Activated CD8-positive, alpha-beta memory T cell treated with anti-CD3 and anti-CD28 coated beads, Interleukin-2, amount 50 U/mL, for 24 hours (primary cell): ENCODE results near the gene ZPLD1.

Source experiments
- DNase-seq: peaks from one replicate; pipeline ENCODE4 v3.0.0-alpha.2; 2020; ENCODE audit errors: extremely low read depth

The ZPLD1 gene

DNA sequence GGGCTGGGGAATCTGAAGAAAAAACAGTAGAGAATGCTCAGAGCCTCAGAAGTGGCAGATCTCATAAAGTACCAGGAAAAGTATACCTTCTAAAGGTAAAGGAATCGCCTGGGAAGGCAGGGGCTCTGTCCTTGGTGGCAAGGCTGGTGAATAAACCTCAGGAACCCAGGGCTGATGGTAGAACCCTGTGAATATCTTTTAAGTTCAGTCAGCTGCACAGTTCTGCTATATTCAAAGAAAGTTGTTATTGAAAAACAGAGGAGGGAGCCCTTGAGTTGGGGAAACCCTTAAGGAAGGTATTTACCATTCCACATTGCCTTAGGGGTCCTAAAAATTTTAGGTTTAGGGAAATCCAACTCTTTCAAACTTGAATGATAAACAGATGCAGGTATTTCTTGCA is 31.2 kb downstream of the ZPLD1 start:
- no peak for DNase-seq

- no peak for DNase-seq
Observed at GRCh38 chr3:102470066-102470465, 35.3 kb downstream of the ZPLD1 start.

- DNase-seq: no peak
Observed at GRCh38 chr3:102471001-102471400, 36.2 kb downstream of the ZPLD1 start.

GRCh38 chr3:102471491-102471890 is 36.7 kb downstream of the ZPLD1 start:
- DNase-seq: no peak

DNA sequence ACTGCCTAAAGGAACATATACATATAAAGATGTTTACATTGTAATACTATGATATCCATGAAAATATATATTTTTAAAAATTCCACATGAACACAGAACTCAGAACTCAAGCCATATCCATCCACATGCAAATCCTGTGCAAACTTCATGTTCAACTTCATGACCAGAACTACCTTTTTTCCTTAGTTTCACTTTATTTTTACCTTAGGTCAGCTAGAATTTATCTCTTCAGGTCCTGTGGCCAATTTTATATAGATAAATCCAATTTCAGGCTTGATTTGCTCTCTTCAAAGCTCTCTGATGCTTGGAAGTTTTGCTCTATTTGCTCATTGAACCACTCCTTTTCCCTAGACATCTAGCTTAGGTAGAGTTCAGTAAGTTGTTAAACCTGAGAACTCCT is 38.8 kb downstream of the ZPLD1 start:
- DNase-seq: no peak

DNA sequence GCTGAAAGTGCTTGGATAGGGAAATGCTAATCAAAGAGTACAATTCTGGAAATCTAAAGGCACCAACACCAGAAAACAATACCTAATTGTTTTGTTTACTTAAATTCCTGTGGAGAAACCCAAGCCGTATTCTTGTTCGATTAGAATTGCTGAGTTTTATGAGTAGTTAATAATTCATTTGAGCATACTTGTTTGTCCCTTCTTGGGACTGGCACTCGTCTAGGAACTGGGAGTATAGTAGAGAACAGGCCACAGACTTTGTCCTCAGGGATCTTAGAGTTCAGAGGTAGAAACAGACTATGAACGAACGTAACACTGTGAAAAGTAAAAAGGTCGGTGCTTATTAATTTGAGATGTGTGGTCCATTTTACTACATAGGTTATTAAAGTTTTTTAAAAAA is 39.4 kb downstream of the ZPLD1 start:
- no peak for DNase-seq

- no peak for DNase-seq
Observed at GRCh38 chr3:102476198-102476597, 41.4 kb downstream of the ZPLD1 start.

GRCh38 chr3:102478160-102478559 is 43.3 kb downstream of the ZPLD1 start:
- no peak for DNase-seq

DNA sequence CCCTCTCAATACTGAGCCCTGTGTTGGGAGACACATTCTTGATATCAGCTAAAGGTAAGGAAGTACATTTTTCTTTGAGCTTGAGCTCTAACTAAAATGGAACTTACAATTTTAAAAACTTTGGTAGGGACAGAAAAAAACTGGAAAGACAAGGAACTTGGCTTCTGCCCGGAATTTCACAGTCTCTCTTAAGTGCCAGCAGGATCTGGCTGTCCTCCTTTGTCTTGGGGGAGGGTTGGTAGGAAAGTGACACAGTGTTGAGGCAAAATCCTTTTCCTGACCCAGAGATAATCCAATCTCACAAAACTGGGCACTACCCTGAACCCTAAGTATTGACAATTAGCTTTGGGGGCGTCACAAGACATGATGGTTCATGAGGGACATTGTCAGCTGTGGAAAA is 45.3 kb downstream of the ZPLD1 start:
- no peak for DNase-seq

- DNase-seq: no peak
Observed at GRCh38 chr3:102481050-102481449, 46.2 kb downstream of the ZPLD1 start.

DNA sequence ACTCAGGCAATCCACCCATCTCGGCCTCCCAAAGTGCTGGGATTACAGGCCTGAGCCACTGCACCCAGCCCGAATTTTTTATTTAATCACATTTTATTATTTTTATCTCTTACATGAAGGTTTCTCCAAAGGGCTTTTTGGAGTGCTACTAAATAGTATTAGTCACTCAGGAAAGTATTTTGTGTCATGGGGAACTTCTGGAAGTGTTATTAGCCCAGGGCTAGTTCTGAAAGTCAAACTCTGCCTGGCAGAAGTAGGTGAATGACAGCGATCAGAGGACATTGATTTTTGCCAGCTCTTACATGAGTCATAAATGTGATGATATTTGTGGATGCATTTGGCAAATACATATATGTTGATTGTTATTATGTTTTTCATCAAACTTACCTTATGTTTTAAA is 48.7 kb downstream of the ZPLD1 start:
- DNase-seq: no peak

- DNase-seq: no peak
Observed at GRCh38 chr3:102484363-102484762, 49.5 kb downstream of the ZPLD1 start.

- DNase-seq: no peak
Observed at GRCh38 chr3:102485701-102486100, 50.9 kb downstream of the ZPLD1 start.

GRCh38 chr3:102488331-102488730 is 53.5 kb downstream of the ZPLD1 start:
- DNase-seq: no peak

DNA sequence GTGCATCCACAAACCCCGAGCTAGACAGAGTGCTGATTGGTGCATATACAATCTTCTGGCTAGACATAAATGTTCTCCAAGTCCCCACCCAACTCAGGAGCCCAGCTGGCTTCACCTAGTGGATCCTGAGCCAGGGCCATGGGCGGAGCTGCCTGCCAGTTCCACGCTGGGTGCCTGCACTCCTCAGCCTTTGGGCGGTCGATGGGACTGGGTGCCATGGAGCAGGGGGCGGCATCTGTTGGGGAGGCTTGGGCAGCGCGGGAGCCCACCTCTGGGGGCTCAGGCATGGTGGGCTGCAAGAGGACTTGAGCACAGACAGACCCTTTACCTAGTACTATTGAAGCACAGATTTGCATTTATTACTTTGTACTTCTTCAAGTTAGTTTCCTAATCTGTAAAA is 57.5 kb downstream of the ZPLD1 start:
- no peak for DNase-seq

DNA sequence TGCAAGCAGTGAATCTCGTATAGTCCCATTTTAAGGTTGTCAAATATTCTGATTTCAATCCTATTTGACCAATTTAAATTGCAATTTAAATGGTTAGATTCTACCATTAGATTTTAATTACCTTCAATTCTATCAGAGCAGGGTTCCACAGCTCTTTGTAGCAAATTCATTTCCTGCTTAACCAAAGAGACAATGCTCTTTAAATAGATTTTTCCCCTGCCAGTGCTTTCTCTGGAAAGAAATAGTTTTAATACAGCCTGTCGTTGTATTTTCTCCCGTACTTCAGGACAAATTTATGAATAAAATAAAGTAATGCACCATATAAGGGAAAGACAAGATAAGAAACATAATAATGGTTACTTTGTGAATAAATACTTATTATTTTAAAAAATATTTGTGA is 62.8 kb downstream of the ZPLD1 start:
- DNase-seq: no peak

- DNase-seq: no peak
Observed at GRCh38 chr3:102505542-102505941, 70.7 kb downstream of the ZPLD1 start.

- no peak for DNase-seq
Observed at GRCh38 chr3:102510663-102511062, 75.8 kb downstream of the ZPLD1 start.

DNA sequence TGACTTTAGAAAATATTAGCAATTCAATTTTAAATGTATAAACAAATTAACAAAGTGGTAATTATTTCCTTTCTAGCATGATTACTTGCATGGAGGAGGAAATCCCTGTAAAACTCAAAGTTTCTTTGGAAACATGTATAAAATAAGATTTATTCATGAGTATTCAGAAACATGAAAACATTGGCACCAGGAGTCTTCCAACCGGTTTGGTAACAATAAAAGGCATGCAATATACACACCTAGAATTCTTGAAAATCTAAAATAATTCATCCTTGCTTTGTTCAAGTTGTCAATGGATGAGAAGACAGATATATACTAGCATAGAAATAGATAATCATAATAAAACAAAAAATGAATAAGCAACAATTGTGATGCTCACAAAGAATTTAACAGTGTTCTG is 76.4 kb downstream of the ZPLD1 start:
- DNase-seq: no peak

- DNase-seq: no peak
Observed at GRCh38 chr3:102511639-102512038, 76.8 kb downstream of the ZPLD1 start.

- no peak for DNase-seq
Observed at GRCh38 chr3:102512734-102513504, 78.1 kb downstream of the ZPLD1 start.

GRCh38 chr3:102514241-102514640 is 79.4 kb downstream of the ZPLD1 start:
- DNase-seq: no peak

GRCh38 chr3:102521246-102521645 is 86.4 kb downstream of the ZPLD1 start:
- DNase-seq: no peak

DNA sequence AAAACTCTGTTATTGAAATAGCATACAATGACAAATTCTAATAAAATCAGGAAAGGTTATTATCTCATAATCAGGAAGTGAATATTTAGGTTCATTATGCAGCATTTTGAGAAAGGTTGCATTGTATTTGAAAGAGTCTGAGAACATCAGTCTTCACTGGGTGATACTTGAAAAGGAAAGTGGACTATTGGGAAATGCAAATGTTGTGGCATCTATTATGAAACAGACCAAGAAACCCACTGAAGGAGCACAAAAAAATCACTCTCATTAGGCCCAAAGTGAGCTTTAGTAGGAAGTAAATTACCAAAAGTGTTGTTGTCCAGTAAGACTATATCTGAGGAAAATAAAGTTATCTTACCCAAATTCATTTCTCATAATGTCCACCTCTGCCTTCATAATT is 90.8 kb downstream of the ZPLD1 start:
- DNase-seq: no peak
